ENCODE measurements around the gene BBOX1. TPM values are rescaled to one million over a fixed set of nuclear protein-coding genes. Genes with fewer than 3 reads are reported as not detected.

BBOX1 gene
- total and polyA plus RNA-seq, 4 donors = 2.8 to 18.4 (median 9.0) TPM

- no peak overlapping the region for H3K9ac ChIP-seq (ENCODE audit: low read depth in 1 of 2, low read length in 2 of 2)
- no peak for DNase-seq (ENCODE audit: low spot score)
- peak overlapping the region in 1 of 3 donors; percentile 31 for H3K4me3 ChIP-seq (ENCODE audit: low read depth in 1 of 3, low read length in 3 of 3)
- peak overlapping the region; percentile 13 to 41 for H3K27ac ChIP-seq (ENCODE audit: low read depth in 1 of 2, low read length in 2 of 2)
- WGBS = 31% methylated on average over 4 of the region's 4 CpGs
- peaks cover 0 to 6% (median 0%) of the 10 kb centered on the region in 4 donors for H3K4me1 ChIP-seq (ENCODE audit: control insufficient read depth in 4 of 4, insufficient read depth in 4 of 4, low read length in 3 of 4)
- H3K36me3 ChIP-seq (ENCODE audit: control insufficient read depth in 4 of 4, insufficient read depth in 3 of 4, low read depth in 1 of 4, low read length in 3 of 4) = no peaks in the 10 kb centered on the region
- H3K9me3 ChIP-seq (ENCODE audit: control insufficient read depth in 4 of 4, low read length in 3 of 4) = no peaks in the 10 kb centered on the region
- TF ChIP-seq, protein P1, sequence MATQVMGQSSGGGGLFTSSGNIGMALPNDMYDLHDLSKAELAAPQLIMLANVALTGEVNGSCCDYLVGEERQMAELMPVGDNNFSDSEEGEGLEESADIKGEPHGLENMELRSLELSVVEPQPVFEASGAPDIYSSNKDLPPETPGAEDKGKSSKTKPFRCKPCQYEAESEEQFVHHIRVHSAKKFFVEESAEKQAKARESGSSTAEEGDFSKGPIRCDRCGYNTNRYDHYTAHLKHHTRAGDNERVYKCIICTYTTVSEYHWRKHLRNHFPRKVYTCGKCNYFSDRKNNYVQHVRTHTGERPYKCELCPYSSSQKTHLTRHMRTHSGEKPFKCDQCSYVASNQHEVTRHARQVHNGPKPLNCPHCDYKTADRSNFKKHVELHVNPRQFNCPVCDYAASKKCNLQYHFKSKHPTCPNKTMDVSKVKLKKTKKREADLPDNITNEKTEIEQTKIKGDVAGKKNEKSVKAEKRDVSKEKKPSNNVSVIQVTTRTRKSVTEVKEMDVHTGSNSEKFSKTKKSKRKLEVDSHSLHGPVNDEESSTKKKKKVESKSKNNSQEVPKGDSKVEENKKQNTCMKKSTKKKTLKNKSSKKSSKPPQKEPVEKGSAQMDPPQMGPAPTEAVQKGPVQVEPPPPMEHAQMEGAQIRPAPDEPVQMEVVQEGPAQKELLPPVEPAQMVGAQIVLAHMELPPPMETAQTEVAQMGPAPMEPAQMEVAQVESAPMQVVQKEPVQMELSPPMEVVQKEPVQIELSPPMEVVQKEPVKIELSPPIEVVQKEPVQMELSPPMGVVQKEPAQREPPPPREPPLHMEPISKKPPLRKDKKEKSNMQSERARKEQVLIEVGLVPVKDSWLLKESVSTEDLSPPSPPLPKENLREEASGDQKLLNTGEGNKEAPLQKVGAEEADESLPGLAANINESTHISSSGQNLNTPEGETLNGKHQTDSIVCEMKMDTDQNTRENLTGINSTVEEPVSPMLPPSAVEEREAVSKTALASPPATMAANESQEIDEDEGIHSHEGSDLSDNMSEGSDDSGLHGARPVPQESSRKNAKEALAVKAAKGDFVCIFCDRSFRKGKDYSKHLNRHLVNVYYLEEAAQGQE (IDR thresholded peaks at IDR 0.05) = no peak
- TF ChIP-seq HNF4G (IDR thresholded peaks at IDR 0.05) (no peak), RXRA (IDR thresholded peaks at IDR 0.05) (no peak)
- TF ChIP-seq, protein P2, sequence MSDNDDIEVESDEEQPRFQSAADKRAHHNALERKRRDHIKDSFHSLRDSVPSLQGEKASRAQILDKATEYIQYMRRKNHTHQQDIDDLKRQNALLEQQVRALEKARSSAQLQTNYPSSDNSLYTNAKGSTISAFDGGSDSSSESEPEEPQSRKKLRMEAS (IDR thresholded peaks at IDR 0.05) = no peak
- TF ChIP-seq, protein P3, sequence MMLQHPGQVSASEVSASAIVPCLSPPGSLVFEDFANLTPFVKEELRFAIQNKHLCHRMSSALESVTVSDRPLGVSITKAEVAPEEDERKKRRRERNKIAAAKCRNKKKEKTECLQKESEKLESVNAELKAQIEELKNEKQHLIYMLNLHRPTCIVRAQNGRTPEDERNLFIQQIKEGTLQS (IDR thresholded peaks at IDR 0.05) = no peak
- H3K27me3 ChIP-seq (ENCODE audit: control insufficient read depth in 4 of 4, insufficient read depth in 4 of 4, low read length in 3 of 4) = no peaks in the 10 kb centered on the region
Observed at GRCh38 chr11:27108809-27109208, 68.2 kb downstream of the BBOX1 start.

DNA sequence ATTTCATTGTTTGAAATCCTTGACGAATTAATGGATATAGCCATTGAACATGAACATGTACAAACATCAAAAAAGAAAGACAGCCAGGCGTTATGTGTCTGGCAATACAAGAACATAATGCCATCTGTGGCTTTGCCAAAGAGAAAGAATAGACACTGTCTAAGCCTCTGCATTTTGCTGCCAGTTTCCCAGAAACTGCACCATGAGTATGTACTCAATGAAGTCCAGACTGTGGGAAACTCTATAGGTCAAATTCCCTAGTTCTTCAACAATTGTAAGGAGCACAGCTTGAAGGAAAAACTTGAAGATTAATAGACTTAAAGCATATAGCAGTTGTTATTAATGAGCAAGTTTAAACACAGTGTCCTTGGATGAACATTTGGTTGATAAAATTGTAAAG lies 71.3 kb downstream of the BBOX1 start:
- DNase-seq (ENCODE audit: low spot score) = no peak
- no peak overlapping the region for H3K4me3 ChIP-seq (ENCODE audit: low read depth in 1 of 3, low read length in 3 of 3)
- peaks cover 0 to 6% (median 0%) of the 10 kb centered on the region in 4 donors for H3K4me1 ChIP-seq (ENCODE audit: control insufficient read depth in 4 of 4, insufficient read depth in 4 of 4, low read length in 3 of 4)
- no peaks in the 10 kb centered on the region for H3K27me3 ChIP-seq (ENCODE audit: control insufficient read depth in 4 of 4, insufficient read depth in 4 of 4, low read length in 3 of 4)
- 93% methylated on average over 2 of the region's 2 CpGs for WGBS
- H3K27ac ChIP-seq (ENCODE audit: low read depth in 1 of 2, low read length in 2 of 2) = no peak overlapping the region
- TF ChIP-seq NR2F2 (IDR thresholded peaks at IDR 0.05) = no peak
- TF ChIP-seq, protein P4, sequence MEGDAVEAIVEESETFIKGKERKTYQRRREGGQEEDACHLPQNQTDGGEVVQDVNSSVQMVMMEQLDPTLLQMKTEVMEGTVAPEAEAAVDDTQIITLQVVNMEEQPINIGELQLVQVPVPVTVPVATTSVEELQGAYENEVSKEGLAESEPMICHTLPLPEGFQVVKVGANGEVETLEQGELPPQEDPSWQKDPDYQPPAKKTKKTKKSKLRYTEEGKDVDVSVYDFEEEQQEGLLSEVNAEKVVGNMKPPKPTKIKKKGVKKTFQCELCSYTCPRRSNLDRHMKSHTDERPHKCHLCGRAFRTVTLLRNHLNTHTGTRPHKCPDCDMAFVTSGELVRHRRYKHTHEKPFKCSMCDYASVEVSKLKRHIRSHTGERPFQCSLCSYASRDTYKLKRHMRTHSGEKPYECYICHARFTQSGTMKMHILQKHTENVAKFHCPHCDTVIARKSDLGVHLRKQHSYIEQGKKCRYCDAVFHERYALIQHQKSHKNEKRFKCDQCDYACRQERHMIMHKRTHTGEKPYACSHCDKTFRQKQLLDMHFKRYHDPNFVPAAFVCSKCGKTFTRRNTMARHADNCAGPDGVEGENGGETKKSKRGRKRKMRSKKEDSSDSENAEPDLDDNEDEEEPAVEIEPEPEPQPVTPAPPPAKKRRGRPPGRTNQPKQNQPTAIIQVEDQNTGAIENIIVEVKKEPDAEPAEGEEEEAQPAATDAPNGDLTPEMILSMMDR (IDR thresholded peaks at IDR 0.05; ENCODE audit: low read depth, low read length, missing input control) = no peak
- no peak for TF ChIP-seq HNF4A (conservative IDR thresholded peaks at IDR 0.05)
- TF ChIP-seq FOXA1 (IDR thresholded peaks at IDR 0.05) = no peak
- no peaks in the 10 kb centered on the region for H3K9me3 ChIP-seq (ENCODE audit: control insufficient read depth in 4 of 4, low read length in 3 of 4)
- no peak overlapping the region for H3K9ac ChIP-seq (ENCODE audit: low read depth in 1 of 2, low read length in 2 of 2)
- H3K36me3 ChIP-seq (ENCODE audit: control insufficient read depth in 4 of 4, insufficient read depth in 3 of 4, low read depth in 1 of 4, low read length in 3 of 4) = peaks cover 0 to 5% (median 2%) of the 10 kb centered on the region in 4 donors

DNA sequence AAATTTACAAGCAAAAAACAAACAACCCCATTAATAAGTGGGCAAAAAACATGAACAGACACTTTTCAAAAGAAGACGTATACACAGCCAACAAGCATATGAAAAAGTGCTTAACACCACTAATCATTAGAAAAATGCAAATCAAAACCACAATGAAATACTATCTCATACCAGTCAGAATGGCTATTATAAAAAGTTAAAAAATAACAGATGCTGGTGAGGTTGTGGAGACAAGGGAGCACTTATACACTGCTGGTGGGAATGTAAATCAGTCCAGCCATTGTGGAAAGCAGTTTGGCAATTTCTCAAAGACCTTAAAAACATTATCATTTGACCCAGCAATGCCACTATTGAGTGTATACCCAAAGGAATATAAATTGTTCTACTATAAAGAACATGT lies 72.3 kb downstream of the BBOX1 start:
- DNase-seq (ENCODE audit: low spot score) = no peak
- Histone ChIP-seq H3K9me3 (ENCODE audit: control insufficient read depth in 4 of 4, low read length in 3 of 4) (no peaks in the 10 kb centered on the region), H3K9ac (ENCODE audit: low read depth in 1 of 2, low read length in 2 of 2) (no peak overlapping the region), H3K36me3 (ENCODE audit: control insufficient read depth in 4 of 4, insufficient read depth in 3 of 4, low read depth in 1 of 4, low read length in 3 of 4) (peaks cover 0 to 5% (median 2%) of the 10 kb centered on the region in 4 donors), H3K27me3 (ENCODE audit: control insufficient read depth in 4 of 4, insufficient read depth in 4 of 4, low read length in 3 of 4) (no peaks in the 10 kb centered on the region), H3K4me1 (ENCODE audit: control insufficient read depth in 4 of 4, insufficient read depth in 4 of 4, low read length in 3 of 4) (peaks cover 0 to 6% (median 0%) of the 10 kb centered on the region in 4 donors), H3K4me3 (ENCODE audit: low read depth in 1 of 3, low read length in 3 of 3) (no peak overlapping the region), H3K27ac (ENCODE audit: low read depth in 1 of 2, low read length in 2 of 2) (no peak overlapping the region)
- 98% methylated on average over 1 of the region's 1 CpG for WGBS
- no peak for TF ChIP-seq TAF1 (conservative IDR thresholded peaks at IDR 0.05)
- TF ChIP-seq RXRA (IDR thresholded peaks at IDR 0.05) = no peak
- no peak for TF ChIP-seq SP1 (IDR thresholded peaks at IDR 0.05)
- TF ChIP-seq, protein P1 (IDR thresholded peaks at IDR 0.05) = no peak
- TF ChIP-seq HNF4G (IDR thresholded peaks at IDR 0.05) = no peak
- TF ChIP-seq, protein P3 (IDR thresholded peaks at IDR 0.05) = no peak
- no peak for TF ChIP-seq JUND (IDR thresholded peaks at IDR 0.05)
- TF ChIP-seq FOXA1 (IDR thresholded peaks at IDR 0.05) = no peak
- TF ChIP-seq NR2F2 (IDR thresholded peaks at IDR 0.05) = no peak
- TF ChIP-seq ZBTB33 (IDR thresholded peaks at IDR 0.05) = no peak
- no peak for TF ChIP-seq HNF4A (conservative IDR thresholded peaks at IDR 0.05)
- no peak for TF ChIP-seq RAD21 (IDR thresholded peaks at IDR 0.05)

Measured in liver (tissue), 9 donors.